Body of pancreas (tissue), 4 donors: ENCODE results near the gene HSPG2. TPM values are rescaled to one million over a fixed set of nuclear protein-coding genes. Genes with fewer than 3 reads are reported as not detected.

Experiments used
- ATAC-seq: fragments of 150-250 bp; one replicate; pipeline ENCODE4 v1.9.1; 2016
- DNase-seq, 4 donors: peaks; one replicate each; pipeline ENCODE4 v3.0.0-alpha.2; 2019
- H3K27ac ChIP-seq, 4 donors: fragments of 200-600 bp; sonication (generic); 1 replicate in 3 of 4; 2 replicates in 1 of 4; pipeline versions ENCODE4 v1.5.1 to v1.6.1; 2016 to 2019; ENCODE audit warnings: mild to moderate bottlenecking in 1 of 4, mixed read lengths in 1 of 4, moderate library complexity in 1 of 4
- H3K27me3 ChIP-seq, 2 donors: fragments of 200-600 bp; sonication (generic); one replicate each; pipeline ENCODE4 v1.6.0; 2016; ENCODE audit warnings: mild to moderate bottlenecking in 1 of 2
- H3K36me3 ChIP-seq, 2 donors: fragments of 200-600 bp; sonication (generic); replicated peaks in 1 of 2; 2 replicates each; pipeline ENCODE4 v1.5.1; 2016; ENCODE audit warnings: low read depth in 2 of 2; ENCODE audit not compliant: insufficient read depth in 1 of 2
- H3K4me1 ChIP-seq: fragments of 200-600 bp; sonication (generic); one replicate; pipeline ENCODE4 v1.6.0; 2016
- H3K4me3 ChIP-seq, 2 donors: fragments of 200-600 bp; sonication (generic); 1 replicate in 1 of 2; 2 replicates in 1 of 2; pipeline ENCODE4 v1.5.1; 2016 to 2019
- H3K9me3 ChIP-seq, 3 donors: fragments of 200-600 bp; sonication (generic); 1 replicate in 2 of 3; 2 replicates in 1 of 3; pipeline ENCODE4 v1.5.1; 2016
- POLR2A ChIP-seq, 3 donors: fragments of 450-650 bp; IDR thresholded peaks; one replicate each; pipeline ENCODE4 v1.6.1; 2016; ENCODE audit warnings: antibody characterized with exemption in 3 of 3, mild to moderate bottlenecking in 2 of 3
- WGBS, 2 donors: methylation state at CpG; one replicate each; pipeline ENCODE4 v1.1.5; 2017; 5-methylcytosine and 5-hydroxymethylcytosine counted together
- intact Hi-C: fragments of 100-400 bp; cut with DNase I; formaldehyde crosslinking; loops from one replicate; pipeline ENCODE4 v1.15.1; 2023
- total RNA-seq, 2 donors: library from RNA; depleted of rRNA; stranded (reverse); fragments of >200 nt; gene quantifications; one replicate each; pipeline ENCODE4 v1.1.0, GENCODE V29; 2016
- TF ChIP-seq, protein P1 (sequence below), 7 experiments: fragments of 450-650 bp in 4 of 7; fragments of 200-600 bp in 3 of 7; sonication (generic) in 3 of 7; IDR thresholded peaks; one replicate each; pipeline ENCODE4 v1.5.1; 2016 to 2019; ENCODE audit warnings: antibody characterized with exemption in 7 of 7

HSPG2 gene
- total RNA-seq, 2 donors from 2014 or later = 87.7 to 179 TPM

DNA sequence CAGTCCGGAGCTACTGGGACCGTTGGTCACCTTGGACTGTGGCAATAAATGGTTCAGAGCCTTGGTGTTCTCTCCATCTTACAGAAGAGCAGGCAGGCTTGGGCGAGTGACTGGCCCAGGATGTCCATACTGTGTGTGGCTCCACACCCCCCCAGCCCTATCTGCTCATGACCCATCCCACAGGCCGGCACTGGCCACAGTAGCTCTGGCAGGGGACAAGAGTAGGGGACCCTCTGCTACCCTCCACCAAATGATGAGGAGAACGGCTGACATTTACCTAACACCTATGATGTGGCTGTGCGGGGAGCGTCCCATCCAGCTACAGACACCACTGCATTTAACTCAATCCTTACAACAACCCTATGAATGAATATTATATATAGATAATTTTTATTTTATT, 111.7 kb downstream of the HSPG2 start:
- 93 to 98% methylated on average over 5 to 7 of the region's 7 CpGs for WGBS, 2 donors
- intact Hi-C loops = no loop called here
- TF ChIP-seq, protein P1, sequence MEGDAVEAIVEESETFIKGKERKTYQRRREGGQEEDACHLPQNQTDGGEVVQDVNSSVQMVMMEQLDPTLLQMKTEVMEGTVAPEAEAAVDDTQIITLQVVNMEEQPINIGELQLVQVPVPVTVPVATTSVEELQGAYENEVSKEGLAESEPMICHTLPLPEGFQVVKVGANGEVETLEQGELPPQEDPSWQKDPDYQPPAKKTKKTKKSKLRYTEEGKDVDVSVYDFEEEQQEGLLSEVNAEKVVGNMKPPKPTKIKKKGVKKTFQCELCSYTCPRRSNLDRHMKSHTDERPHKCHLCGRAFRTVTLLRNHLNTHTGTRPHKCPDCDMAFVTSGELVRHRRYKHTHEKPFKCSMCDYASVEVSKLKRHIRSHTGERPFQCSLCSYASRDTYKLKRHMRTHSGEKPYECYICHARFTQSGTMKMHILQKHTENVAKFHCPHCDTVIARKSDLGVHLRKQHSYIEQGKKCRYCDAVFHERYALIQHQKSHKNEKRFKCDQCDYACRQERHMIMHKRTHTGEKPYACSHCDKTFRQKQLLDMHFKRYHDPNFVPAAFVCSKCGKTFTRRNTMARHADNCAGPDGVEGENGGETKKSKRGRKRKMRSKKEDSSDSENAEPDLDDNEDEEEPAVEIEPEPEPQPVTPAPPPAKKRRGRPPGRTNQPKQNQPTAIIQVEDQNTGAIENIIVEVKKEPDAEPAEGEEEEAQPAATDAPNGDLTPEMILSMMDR (IDR thresholded peaks at IDR 0.05) = no peak
- TF ChIP-seq POLR2A (IDR thresholded peaks at IDR 0.05) = no peak
- no peaks in the 10 kb centered on the region for H3K4me1 ChIP-seq
- ATAC-seq (no peak), DNase-seq (no peak)
- no peaks in the 10 kb centered on the region for H3K27me3 ChIP-seq
- no peak overlapping the region for H3K27ac ChIP-seq
- H3K36me3 ChIP-seq = peaks cover 0 to 5% of the 10 kb centered on the region in 2 donors
- H3K9me3 ChIP-seq = no peaks in the 10 kb centered on the region
- H3K4me3 ChIP-seq = no peak overlapping the region

DNA sequence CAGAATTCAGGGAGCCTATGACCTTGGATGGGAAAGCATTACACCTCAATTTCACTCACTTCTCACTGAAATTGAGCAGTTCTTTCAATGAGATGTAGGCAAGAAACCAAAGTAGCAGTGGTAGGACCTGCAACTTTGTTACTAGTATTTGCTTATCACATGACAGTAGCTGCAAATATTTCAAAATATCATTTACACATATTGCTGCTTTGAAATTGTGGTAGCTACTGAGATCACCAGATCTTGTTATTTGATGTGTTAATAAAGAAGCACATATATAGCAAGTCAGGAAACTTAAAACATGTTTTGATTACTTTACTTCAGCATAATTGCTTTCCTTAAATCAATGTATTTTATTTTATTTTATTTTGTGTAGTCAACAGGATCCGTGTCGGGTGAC, 112.2 kb downstream of the HSPG2 start:
- Histone ChIP-seq H3K27ac (no peak overlapping the region), H3K4me1 (no peaks in the 10 kb centered on the region), H3K36me3 (peaks cover 0 to 5% of the 10 kb centered on the region in 2 donors), H3K9me3 (no peaks in the 10 kb centered on the region), H3K27me3 (no peaks in the 10 kb centered on the region), H3K4me3 (no peak overlapping the region)
- no peak for ATAC-seq
- intact Hi-C loops = no loop called here
- WGBS, 2 donors = 79 to 95% methylated on average over 2 of the region's 2 CpGs
- no peak for TF ChIP-seq POLR2A (IDR thresholded peaks at IDR 0.05)
- TF ChIP-seq, protein P1 (IDR thresholded peaks at IDR 0.05) = no peak
- no peak for DNase-seq

DNA sequence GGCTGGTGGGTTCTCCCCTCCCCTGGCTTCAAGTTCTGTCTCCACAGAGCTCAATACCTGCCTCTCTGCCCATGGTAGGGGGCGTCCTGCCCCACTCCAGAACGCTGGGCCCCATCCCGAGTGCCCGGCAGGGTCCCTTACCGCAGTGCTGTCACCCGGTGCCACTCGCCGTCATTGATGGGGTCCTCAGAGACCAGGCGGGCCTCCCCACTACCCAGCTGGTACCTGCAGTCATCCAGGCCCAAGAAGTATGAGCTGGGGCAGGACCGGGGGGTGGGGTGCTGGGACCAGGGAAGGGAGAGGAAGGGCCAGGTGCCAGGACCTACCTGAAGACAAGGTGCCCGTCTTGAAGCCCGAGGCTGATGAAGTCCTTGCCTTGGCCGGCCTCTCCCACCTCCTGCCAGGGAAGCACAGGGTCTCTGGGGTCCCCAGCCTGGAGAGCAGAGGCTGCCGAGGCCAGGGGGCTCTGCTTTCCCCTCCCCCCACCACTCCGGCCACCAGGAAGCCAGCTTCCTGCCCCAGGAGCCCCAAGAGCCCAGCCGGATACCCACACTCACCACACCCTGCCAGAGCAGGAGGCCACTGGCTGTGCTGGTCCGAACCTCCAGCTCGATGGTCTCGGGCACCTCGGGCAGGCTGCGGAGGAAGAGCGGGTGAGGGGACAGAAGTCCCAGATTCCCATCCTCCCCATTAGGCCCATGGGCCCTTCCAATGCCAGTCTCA, 113.0 kb downstream of the HSPG2 start:
- no peaks in the 10 kb centered on the region for H3K9me3 ChIP-seq
- no peak for ATAC-seq
- intact Hi-C loops = no loop called here
- WGBS, 2 donors = 88 to 100% methylated on average over 5 to 20 of the region's 22 CpGs
- TF ChIP-seq, protein P1 (IDR thresholded peaks at IDR 0.05) = no peak
- no peak for TF ChIP-seq POLR2A (IDR thresholded peaks at IDR 0.05)
- H3K4me1 ChIP-seq = no peaks in the 10 kb centered on the region
- no peaks in the 10 kb centered on the region for H3K27me3 ChIP-seq
- no peak overlapping the region for H3K27ac ChIP-seq
- no peak overlapping the region for H3K4me3 ChIP-seq
- peaks cover 0 to 2% of the 10 kb centered on the region in 2 donors for H3K36me3 ChIP-seq
- no peak for DNase-seq

DNA sequence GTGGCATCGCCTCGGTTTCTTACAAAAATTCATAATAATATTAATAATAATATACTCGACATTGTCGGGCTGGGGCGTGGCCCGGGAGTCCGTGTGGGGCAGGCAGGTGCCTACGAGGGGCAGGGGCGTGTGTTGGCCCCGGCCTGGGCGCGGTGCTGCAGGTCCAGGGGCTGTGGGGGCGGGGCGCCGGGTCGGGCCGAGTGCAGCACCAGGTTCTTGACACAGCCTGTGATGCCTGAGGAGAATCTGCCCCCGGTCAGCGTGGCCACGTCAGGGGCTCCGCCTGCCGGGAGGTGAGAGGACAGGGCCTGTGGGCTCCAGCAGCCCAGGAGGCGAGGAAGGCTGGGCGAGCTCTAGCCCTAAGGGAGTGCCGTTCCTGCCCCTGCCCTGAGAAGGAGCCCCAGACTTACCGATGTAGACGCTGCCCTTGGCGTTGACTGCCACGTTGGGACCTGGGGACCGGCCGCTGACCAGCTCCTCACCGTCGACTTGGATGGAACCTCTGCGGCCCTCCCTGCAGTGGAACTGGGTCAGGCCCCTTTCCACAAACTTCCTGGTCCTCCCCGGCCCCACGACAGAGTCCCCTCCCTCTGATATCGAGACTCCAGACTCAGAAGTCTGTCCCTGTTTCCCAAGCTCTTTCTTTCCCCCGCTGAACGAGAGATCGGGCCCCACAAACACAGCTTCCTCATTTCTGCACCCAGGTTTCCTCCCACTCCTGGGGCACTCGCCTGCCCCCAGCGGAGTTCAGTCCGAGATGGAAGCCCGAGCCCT, 113.7 kb downstream of the HSPG2 start:
- Histone ChIP-seq H3K4me3 (no peak overlapping the region), H3K36me3 (no peaks in the 10 kb centered on the region), H3K4me1 (no peaks in the 10 kb centered on the region), H3K27me3 (no peaks in the 10 kb centered on the region), H3K27ac (no peak overlapping the region), H3K9me3 (no peaks in the 10 kb centered on the region)
- no peak for TF ChIP-seq POLR2A (IDR thresholded peaks at IDR 0.05)
- TF ChIP-seq, protein P1 (IDR thresholded peaks at IDR 0.05) = no peak
- 85 to 96% methylated on average over 35 to 43 of the region's 44 CpGs for WGBS, 2 donors
- intact Hi-C loops = no loop called here
- DNase-seq (no peak), ATAC-seq (no peak)
